ENCODE data around the gene KCNJ5.
A peak's percentile ranks its signal among the peaks of the same experiment; 100 is the strongest.

KCNJ5 gene

DNA sequence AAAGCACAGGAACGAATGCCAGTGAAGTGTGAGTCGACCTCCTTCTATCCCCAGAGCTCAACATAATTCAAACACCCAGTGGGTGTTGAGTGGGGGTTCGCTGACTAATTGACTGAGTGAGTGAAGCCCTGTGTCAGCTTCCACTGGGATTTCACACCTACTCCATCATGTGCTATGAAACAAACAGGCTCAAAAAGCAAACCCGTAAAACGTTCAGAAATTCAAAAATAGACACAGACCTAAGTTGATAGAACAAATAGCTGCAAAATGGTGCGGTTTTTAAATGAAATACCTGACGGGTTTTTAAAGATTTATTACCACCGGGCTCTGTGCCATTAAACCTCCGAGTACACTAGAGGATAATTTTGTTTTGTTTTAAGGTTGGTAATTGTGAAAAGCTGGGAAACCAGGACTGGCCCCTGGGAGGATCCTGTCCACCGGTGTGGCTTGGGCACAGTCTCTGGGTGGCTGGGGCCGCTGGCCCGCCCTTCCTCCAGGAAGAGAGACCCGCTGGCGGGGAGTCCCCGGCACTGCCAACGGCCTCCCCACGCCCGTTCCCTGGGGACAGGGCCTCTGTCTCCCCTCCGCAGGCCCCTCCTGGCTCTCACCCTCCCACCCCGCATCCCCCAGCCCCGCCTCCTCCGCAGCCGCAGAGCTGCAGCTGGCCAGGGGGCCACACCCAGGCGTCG is 13.6 kb downstream of the KCNJ5 start:
- Histone ChIP-seq H3K27ac (replicated peaks) (no peak overlapping the region), H3K4me3 (replicated peaks; ENCODE audit: insufficient read depth, low read length) (peak overlapping the region; percentile 37), H3K27me3 (ENCODE audit: insufficient read depth, poor library complexity, severe bottlenecking) (peaks cover 35% of the 10 kb centered on the region)
- DNase-seq (ENCODE audit: low read depth in 1 of 2, low spot score in 1 of 2) = no peak
- TF ChIP-seq GABPA (IDR thresholded peaks at IDR 0.05; ENCODE audit: low read depth) = no peak
- TF ChIP-seq, protein P1, sequence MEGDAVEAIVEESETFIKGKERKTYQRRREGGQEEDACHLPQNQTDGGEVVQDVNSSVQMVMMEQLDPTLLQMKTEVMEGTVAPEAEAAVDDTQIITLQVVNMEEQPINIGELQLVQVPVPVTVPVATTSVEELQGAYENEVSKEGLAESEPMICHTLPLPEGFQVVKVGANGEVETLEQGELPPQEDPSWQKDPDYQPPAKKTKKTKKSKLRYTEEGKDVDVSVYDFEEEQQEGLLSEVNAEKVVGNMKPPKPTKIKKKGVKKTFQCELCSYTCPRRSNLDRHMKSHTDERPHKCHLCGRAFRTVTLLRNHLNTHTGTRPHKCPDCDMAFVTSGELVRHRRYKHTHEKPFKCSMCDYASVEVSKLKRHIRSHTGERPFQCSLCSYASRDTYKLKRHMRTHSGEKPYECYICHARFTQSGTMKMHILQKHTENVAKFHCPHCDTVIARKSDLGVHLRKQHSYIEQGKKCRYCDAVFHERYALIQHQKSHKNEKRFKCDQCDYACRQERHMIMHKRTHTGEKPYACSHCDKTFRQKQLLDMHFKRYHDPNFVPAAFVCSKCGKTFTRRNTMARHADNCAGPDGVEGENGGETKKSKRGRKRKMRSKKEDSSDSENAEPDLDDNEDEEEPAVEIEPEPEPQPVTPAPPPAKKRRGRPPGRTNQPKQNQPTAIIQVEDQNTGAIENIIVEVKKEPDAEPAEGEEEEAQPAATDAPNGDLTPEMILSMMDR (IDR thresholded peaks at IDR 0.05; ENCODE audit: insufficient read depth, low read length) = no peak
- TF ChIP-seq, protein P2, sequence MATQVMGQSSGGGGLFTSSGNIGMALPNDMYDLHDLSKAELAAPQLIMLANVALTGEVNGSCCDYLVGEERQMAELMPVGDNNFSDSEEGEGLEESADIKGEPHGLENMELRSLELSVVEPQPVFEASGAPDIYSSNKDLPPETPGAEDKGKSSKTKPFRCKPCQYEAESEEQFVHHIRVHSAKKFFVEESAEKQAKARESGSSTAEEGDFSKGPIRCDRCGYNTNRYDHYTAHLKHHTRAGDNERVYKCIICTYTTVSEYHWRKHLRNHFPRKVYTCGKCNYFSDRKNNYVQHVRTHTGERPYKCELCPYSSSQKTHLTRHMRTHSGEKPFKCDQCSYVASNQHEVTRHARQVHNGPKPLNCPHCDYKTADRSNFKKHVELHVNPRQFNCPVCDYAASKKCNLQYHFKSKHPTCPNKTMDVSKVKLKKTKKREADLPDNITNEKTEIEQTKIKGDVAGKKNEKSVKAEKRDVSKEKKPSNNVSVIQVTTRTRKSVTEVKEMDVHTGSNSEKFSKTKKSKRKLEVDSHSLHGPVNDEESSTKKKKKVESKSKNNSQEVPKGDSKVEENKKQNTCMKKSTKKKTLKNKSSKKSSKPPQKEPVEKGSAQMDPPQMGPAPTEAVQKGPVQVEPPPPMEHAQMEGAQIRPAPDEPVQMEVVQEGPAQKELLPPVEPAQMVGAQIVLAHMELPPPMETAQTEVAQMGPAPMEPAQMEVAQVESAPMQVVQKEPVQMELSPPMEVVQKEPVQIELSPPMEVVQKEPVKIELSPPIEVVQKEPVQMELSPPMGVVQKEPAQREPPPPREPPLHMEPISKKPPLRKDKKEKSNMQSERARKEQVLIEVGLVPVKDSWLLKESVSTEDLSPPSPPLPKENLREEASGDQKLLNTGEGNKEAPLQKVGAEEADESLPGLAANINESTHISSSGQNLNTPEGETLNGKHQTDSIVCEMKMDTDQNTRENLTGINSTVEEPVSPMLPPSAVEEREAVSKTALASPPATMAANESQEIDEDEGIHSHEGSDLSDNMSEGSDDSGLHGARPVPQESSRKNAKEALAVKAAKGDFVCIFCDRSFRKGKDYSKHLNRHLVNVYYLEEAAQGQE (IDR thresholded peaks at IDR 0.05; ENCODE audit: insufficient replicate concordance, low read depth) = no peak
- no peak for TF ChIP-seq SPI1 (IDR thresholded peaks at IDR 0.05; ENCODE audit: borderline replicate concordance, low read depth)
- TF ChIP-seq POLR2AphosphoS5 (IDR thresholded peaks at IDR 0.05; ENCODE audit: low read depth) = no peak

DNA sequence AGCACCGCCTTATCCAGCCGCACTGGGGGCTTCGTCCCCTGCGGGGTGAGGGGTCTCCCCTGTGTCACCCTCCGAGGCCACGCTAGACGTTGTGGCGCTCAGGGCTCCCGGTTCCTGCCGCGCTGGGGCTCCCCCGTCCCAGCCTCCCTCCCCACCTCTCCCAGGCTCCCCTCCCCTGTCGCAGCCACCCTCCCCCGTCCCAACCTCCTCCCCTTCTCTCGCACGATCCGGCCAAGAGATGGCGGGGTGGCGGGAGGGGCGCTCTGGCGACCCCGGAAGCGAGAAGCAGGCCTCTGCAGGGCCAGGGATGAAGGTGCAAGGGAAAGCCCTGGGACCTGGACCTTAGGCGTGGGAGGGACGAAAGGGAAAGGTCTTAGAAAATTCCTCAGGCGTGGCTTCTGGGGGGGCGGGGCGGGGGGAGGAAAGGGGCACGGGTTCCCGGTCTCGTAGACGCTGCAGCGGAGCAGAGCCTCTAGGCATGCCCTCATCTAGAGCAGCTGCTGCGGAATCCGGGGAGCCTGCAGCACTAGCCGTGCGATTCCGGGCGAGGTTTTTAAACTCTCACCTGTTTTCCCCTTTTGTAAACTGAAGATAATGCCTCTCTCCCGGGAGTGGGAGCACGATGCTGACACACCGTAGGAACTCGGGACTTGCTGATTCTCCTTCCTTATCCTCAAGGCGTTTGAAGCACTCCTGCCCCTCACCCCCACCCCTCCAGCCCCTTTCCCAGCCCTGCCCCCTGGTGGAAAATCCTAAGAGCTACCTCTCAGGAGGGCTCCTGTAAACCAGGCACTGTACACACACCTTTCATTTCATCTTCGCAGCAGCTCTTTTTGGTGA is 14.4 kb downstream of the KCNJ5 start:
- Histone ChIP-seq H3K27me3 (ENCODE audit: insufficient read depth, poor library complexity, severe bottlenecking) (peaks cover 35% of the 10 kb centered on the region), H3K4me3 (replicated peaks; ENCODE audit: insufficient read depth, low read length) (peak overlapping the region; percentile 37), H3K27ac (replicated peaks) (no peak overlapping the region)
- DNase-seq (ENCODE audit: low read depth in 1 of 2, low spot score in 1 of 2) = no peak
- no peak for TF ChIP-seq GABPA (IDR thresholded peaks at IDR 0.05; ENCODE audit: low read depth)
- no peak for TF ChIP-seq SPI1 (IDR thresholded peaks at IDR 0.05; ENCODE audit: borderline replicate concordance, low read depth)
- no peak for TF ChIP-seq POLR2AphosphoS5 (IDR thresholded peaks at IDR 0.05; ENCODE audit: low read depth)
- TF ChIP-seq, protein P2 (IDR thresholded peaks at IDR 0.05; ENCODE audit: insufficient replicate concordance, low read depth) = no peak
- TF ChIP-seq, protein P1 (IDR thresholded peaks at IDR 0.05; ENCODE audit: insufficient read depth, low read length) = no peak

DNA sequence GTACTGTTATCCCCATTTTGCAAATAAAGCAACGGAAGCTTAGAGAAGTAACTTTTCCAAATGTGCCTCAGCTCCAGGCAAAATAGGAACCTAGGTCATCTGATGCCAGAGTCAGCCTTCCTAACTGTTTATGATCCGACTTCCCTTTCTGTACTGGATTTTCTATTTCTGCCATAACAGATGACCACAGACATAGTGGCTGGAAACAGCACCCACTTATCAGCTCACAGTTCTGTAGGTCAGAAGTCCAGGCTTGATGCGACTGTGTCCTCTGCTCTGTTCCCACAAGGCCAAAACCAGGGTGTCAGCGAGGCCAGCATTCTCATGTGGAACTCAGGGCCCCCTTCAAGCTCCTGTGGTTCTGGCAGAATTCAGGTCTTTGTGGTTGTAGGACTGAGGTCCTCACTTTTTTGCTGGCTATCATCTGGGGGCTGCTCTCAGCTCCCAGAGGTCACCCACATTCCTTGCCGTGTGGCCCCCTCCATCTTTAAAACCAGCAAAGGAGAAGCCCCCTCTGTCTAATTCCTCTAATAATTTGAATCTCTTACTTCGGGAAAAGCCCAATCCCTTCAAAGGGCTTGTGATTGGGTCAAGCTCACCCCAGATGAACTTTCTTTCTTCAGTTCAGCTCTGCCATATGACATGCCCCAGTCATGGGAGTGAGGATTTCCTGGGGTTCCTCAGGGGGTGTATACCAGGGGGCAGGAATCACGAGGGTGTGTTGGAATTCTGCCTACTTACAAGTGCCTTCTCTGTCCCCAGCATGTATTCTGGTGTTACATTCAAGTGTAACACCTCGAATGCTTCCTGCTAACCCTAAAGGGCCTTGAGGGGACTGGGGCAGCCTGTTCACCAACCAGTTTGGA is 15.3 kb downstream of the KCNJ5 start:
- H3K4me3 ChIP-seq (replicated peaks; ENCODE audit: insufficient read depth, low read length) = no peak overlapping the region; the same call in 1 of the 2 replicates
- peaks cover 33% of the 10 kb centered on the region for H3K27me3 ChIP-seq (ENCODE audit: insufficient read depth, poor library complexity, severe bottlenecking)
- TF ChIP-seq POLR2AphosphoS5 (IDR thresholded peaks at IDR 0.05; ENCODE audit: low read depth) (no peak), SPI1 (IDR thresholded peaks at IDR 0.05; ENCODE audit: borderline replicate concordance, low read depth) (no peak), GABPA (IDR thresholded peaks at IDR 0.05; ENCODE audit: low read depth) (no peak)
- TF ChIP-seq, protein P2 (IDR thresholded peaks at IDR 0.05; ENCODE audit: insufficient replicate concordance, low read depth) = no peak
- TF ChIP-seq, protein P1 (IDR thresholded peaks at IDR 0.05; ENCODE audit: insufficient read depth, low read length) = no peak
- no peak for DNase-seq (ENCODE audit: low read depth in 1 of 2, low spot score in 1 of 2)
- H3K27ac ChIP-seq (replicated peaks) = no peak overlapping the region

Measured in HL-60 (cell line).